Germinal center (tissue), 1 donor: ENCODE measurements around the gene ARHGEF17.

ENCODE experiments used
- DNase-seq: peaks from one replicate; pipeline ENCODE4 v3.0.0; 2012; ENCODE audit warnings: mixed read lengths, low spot score

ARHGEF17 gene

DNA sequence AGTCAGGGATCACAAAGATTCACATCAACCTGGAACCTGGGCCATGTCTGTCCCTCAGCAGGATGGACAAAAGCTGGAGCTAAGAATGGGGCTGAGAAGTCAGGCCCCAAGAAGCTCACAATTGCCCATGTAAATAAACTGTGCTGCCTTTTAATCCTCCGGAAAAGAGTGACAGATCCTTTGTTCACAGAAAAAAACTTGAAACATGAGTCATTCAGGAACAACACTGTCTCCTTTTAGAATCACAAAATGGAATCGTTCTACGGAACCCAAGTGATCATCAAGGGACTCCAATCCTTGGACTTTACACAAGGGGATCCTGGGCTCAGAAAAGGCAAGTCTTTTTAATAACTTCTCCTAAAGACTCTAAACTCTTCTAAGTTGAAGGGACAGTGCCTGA is 104.2 kb downstream of the ARHGEF17 start:
- no peak for DNase-seq

DNA sequence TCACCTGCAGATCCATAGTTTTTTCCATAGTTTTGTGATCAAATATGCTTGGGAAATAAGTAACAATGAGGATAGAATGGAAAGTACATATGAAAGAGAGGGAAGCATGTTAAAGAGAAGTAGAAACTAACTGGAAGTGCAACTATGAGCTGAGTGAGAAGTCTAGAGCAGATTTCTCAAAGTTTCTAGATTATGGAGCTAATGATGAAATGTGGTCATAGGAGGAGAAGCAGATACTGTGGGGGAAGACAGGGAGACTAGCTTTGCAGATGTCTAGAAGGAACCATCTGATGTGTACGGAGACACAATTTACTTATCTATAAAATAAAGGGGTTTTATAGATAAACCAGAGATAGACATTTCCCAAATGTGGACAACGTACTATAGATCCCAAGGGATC is 105.2 kb downstream of the ARHGEF17 start:
- DNase-seq: no peak

GRCh38 chr11:73414977-73415651 is 107.0 kb downstream of the ARHGEF17 start:
- DNase-seq: no peak

- no peak for DNase-seq
These were observed 108.0 kb downstream of the ARHGEF17 start for GRCh38 chr11:73415854-73416615.

GRCh38 chr11:73416786-73417185 is 108.7 kb downstream of the ARHGEF17 start:
- DNase-seq: no peak
